Measurements from ENCODE around the gene SFPQ.
"Not testable (repeated sequence)": the region's sequence is repeated elsewhere in the genome, so short reads cannot be mapped to it uniquely, and the experiment has no call there.

Gene SFPQ

DNA sequence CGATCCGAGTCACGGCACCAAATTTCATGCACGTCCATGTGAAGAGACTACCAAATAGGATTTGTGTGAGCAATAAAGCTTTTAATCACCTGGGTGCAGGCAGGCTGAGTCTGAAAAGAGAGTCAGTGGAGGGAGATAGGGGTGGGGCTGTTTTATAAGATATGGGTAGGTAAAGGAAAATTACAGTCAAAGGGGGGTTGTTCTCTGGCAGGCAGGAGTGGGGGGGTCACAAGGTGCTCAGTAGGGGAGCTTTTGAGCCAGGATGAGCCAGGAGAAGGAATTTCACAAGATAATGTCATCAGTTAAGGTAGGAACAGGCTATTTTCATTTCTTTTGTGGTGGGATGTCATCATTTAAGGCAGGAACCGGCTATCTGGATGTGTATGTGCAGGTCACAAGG is 55.4 kb downstream of the SFPQ start:
- not testable (repeated sequence) for DNase-seq

DNA sequence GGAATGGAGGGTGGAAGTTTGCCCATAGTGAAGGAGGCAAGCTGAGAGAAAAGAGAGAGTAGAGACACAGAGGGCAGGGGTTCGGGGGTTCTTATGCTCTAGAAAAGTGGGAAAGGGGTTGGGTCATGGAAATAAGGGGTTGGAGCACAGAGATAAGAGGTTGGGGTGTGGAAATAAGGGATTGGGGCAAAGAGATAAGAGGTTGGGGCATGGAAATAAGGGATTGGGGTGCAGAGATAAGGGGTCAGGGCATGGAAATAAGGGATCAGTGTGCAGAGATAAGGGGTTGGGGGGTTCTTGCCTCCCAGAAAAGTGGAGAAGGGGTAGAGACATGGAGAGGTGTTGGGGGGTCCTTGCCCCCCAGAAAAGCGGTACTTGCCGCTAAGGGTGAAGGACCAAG is 56.2 kb downstream of the SFPQ start:
- no peak for DNase-seq

All from CD4-positive, alpha-beta T cell treated with Interleukin-21 for 1 hour (primary cell).